GM18868 (cell line): Measurements from ENCODE around the gene PPP2R2B.
"Not testable (repeated sequence)": the region's sequence is repeated elsewhere in the genome, so short reads cannot be mapped to it uniquely, and the experiment has no call there.

ENCODE experiments used
- ATAC-seq: cut with Tn5 transposase; IDR thresholded peaks from one replicate; pipeline ENCODE4 v1.9.1; 2021; ENCODE audit warnings: mild to moderate bottlenecking, moderate library complexity; ENCODE audit not compliant: unreplicated experiment

The PPP2R2B gene

GRCh38 chr5:146623666-146624065 is 254.9 kb downstream of the PPP2R2B start:
- ATAC-seq = no peak

DNA sequence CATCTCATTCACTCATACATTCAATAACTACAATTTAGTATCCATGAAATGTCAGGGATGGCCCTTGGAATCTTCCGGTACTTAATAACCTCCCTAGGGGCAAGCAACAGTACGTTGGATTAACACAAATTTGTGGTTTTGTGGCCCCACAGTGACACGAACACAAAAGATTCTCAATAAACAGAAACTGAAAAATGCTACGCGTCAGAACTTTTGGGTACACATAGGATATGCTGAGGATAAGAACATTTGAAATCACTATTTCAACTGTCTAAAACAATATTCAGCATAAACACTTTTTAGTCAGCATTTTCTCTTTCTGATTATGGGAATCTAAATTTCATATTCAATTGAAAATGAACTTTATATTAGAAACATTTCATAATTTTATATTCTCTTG is 255.5 kb downstream of the PPP2R2B start:
- no peak for ATAC-seq

- ATAC-seq = no peak
Observed at GRCh38 chr5:146622391-146622790, 256.2 kb downstream of the PPP2R2B start.

DNA sequence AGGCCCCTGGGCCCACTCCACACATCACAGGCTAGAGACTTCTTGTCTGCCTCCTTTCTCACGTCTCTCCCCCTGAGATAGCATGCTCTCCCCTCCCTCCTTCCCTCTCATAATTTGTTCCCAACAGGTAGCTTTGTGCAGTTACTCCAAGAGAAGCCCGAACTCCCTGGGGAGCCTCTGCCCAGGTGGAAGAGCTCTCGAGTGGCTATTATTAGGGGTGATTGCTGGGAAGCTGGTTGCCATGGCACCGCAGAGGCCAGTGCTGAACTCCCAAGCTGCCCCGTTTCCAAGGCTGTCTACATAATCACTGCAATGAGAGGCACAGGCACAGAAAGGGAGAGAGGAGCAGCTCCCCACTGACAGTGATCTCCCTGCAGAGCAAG is 257.9 kb downstream of the PPP2R2B start:
- ATAC-seq = no peak

GRCh38 chr5:146620031-146620668 is 258.4 kb downstream of the PPP2R2B start:
- ATAC-seq = no peak

DNA sequence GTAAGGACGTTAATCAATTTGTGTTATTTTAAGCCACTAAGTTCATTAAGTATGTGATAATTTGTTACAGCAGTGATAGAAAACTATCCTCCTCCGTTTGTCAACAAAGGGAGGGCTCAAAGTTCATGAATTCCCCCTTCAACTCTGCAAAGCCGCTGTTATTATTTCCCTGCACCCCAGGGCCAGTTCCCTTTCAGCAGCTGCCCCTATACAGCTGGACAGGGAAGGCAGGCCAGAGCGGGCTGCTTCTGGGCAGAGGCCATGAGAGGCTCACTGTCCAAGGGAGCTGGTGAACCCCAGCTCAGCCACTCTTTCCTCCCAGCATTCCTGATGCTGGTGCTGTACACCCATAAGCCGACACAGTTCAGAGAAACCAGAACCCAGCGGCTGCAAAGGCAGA is 260.1 kb downstream of the PPP2R2B start:
- ATAC-seq = no peak

DNA sequence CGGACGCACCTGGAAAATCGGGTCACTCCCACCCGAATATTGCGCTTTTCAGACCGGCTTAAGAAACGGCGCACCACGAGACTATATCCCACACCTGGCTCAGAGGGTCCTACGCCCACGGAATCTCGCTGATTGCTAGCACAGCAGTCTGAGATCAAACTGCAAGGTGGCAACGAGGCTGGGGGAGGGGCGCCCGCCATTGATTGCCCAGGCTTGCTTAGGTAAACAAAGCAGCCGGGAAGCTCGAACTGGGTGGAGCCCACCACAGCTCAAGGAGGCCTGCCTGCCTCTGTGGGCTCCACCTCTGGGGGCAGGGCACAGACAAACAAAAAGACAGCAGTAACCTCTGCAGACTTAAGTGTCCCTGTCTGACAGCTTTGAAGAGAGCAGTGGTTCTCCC is 268.8 kb downstream of the PPP2R2B start:
- not testable (repeated sequence) for ATAC-seq

DNA sequence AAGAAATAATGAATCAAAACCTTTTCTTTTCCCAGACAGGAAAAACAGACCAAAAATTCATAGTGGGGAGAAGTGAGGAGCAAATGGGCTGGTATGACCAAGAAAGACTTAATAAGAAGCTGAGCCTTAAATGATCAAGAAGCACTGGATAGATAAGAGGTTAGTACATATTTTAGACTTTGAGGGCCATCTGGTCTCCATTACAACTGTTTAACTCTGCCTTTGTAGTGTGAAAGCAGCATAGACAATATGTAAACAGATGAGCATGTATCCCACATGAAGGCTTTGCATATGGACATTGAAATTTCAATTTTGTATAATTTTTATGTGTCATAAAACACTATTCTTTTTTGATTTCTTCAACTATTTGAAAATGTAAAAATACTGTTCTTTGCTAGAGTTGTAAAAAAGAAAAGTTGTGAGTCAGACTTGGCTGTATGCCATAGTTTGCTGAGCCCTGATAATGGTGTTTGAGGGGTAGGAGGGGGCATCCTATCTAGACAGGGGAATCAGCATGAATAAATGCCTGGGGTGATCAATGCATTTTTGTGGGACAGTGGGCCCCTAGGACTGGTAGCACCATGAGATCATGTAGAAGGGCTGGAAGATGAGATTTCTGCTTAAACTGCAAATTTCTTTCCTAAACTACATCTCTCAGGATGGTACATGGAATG is 270.8 kb downstream of the PPP2R2B start:
- ATAC-seq = no peak

DNA sequence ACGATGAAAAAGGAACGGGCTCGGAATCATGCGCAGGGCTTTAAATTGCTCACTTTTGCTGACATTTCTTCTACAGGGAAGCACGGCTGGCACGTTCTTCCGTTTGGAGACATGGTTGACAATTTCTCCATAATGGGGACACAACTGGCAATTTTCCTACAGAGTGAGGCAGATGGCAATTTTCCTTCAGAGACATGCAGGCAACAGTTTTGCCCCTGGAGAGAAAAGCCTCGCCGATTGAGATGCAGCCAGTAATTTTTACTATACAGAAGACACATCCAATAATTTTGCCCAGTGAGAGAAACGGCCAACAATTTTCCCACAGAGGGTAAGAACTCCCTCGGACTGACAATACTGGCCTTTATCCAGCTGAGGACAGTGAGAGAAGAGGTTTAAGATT is 271.7 kb downstream of the PPP2R2B start:
- no peak for ATAC-seq

GRCh38 chr5:146600376-146600775 is 278.2 kb downstream of the PPP2R2B start:
- ATAC-seq = no peak

- ATAC-seq = no peak
Observed at GRCh38 chr5:146599261-146599660, 279.3 kb downstream of the PPP2R2B start.

DNA sequence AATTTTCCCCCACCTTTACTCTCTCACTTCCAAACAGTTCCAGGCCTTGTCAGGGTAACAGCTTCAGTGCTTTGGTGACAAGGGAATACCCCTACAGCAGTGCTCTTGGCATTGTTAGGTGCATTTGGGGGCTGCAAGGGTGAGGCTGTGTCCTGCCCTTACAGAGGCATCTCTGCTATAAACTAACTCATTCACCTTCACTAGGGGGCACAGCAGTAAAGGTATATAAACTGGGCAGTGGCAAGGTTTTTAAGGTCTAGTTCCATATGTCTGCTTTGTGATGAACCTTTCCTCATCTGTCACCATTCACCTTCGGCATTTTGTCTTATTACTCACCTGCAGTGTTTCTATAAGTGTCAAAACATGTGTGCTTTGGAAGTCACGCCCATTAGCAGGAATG is 283.5 kb downstream of the PPP2R2B start:
- no peak for ATAC-seq

DNA sequence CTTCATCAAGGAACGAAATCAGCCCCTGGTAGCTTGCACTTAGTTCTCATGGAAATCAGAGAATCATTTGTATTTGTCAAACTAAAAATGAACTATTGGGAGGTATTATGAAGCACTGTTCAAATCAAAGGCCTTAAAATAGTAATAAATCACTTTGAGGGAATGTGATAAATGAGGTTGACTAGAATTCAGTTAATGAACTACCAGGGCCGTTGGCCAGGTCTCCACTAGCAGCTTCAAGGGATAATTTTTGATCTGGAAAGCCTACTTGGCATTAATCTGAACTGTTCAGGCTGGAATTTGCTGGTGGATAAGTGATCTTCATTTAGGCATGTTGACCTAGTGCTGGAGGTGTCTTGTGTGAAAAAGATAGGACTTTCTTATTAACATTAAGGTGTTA is 286.2 kb downstream of the PPP2R2B start:
- ATAC-seq = no peak

DNA sequence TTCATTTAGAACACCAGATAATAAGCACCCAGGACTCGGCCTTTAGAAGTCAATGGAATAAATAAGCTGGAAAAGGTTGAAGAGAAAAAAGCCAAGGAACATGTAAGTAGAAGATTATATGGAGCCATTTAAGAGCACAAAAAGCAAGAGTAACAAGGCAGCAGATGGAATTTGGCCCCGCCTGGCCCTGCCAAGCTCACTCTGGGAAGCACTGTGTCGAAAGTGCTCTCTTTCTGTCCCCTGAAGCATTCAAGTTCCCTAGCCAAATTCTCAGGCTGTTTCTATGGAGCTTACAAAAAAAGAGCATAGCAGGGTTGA is 289.6 kb downstream of the PPP2R2B start:
- ATAC-seq = no peak

DNA sequence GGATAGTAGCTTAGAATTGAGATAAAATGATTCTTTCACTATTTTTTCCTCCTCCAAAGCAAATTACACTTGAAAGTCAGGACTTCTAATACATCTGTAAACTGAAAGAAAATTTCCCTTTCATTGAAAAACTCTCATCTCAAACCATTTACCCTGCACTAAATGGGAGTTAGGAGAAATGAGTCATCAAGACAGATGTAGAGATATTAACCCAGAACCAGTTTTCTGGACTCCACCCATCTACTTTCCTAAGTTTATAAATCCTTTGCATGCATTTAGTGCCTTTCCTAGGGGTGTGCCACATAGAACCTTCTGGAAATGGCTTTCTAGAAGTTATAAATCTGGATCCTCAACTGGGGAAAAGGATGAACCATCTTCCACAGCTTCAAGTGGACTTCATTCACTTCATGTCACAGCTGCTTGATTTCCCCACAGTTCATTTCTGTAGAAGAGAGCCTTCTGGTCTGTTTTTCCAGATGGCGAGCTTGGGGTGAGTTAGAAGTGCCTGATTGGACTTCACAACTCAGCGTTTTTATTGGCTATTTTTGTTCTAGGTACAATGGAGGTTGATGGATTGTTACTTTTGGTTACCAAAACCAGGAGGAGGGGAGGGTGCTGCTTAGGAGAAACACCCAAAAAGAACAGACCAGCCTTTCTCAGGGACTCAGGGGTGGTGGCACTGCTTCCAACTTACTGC is 290.1 kb downstream of the PPP2R2B start:
- no peak for ATAC-seq

GRCh38 chr5:146586752-146587151 is 291.8 kb downstream of the PPP2R2B start:
- no peak for ATAC-seq

- no peak for ATAC-seq
Observed at GRCh38 chr5:146584750-146585149, 293.8 kb downstream of the PPP2R2B start.

DNA sequence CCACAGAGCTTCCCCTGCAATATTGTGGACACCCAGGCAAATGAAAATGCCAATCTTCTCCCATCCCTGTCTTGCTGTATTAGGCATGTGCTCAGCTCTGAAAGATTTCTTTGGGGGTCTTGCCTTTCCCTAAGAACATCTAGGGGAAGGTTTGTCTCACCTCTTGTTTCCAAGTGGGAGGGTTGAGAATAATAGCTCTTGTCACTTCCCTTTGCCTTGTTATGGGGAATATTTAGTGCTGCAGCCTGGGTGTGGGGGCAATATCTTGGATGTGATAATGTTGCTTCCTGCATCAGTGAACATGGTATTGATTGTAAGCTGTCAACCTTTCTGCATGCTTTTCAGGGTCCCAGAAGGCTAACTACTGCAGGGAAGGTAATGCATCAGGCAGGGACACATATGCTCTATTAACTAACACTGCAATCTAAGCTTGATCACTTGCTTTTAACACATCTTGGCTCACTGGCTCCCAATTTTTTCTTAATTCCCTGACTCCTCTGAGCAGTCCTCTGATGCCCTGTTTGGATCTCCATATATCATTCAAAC is 296.4 kb downstream of the PPP2R2B start:
- no peak for ATAC-seq

DNA sequence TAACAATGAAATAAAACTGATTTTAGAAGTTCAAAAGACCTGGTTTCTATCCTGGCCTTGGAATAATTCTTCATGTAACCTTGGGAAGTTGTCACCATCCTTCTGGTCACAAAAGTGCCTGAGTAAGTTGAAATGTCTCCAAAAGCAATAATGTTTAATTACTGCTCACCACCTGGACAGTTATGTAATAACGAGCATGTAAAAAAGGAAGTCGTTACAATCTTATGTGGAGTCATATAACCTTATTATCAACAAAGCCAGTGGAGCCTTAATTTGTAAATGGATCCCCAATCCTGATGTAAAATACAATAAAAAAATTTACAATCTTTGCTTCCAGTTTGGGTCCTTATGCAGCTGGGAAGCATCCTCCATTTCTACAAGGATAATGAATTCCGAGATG is 298.3 kb downstream of the PPP2R2B start:
- no peak for ATAC-seq

DNA sequence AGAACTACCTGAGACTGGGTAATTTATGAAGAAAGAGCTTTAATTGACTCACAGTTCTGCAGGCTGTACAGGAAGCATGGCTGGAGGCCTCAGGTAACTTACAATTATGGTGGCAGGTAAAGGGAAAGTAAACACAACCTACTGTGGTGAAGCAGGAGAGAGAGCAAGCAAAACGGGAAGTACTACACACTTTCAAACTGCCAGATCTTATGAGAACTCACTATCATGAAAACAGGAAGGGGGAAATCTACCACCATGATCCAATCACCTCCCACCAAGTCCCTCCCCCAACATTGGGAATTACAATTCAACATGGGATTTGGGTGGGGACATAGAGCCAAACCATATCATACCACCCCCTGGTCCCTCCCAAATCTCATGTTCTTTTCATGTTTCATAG is 303.8 kb downstream of the PPP2R2B start:
- ATAC-seq = no peak

GRCh38 chr5:146568161-146568560 is 310.4 kb downstream of the PPP2R2B start:
- ATAC-seq = no peak

DNA sequence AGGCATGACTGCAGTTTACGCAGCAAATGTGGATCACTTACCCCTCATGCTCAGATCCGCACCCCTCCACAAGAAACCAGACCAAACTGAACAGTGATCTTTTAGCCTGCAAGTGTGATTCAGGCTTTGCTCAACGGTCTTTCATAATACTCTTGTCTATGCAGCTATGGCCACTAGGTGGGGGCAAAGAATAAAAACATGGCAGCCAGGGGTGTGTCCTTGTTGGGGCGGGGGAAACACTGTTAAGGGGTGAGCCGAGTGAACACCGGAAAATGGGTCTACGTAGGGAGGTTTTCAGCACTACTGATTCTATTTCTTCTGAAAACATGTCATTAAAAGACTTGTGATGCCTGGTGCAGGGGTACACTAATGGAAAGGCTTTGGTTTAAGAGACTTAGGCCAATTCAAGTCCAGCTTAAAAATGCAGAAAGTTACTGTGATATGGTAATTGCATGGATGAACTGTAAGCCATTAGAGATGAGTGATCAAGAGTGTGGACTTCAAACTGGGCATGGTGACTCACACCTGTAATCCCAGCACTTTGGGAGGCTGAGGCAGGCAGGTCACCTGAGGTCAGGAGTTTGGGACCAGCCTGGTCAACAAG is 312.7 kb downstream of the PPP2R2B start:
- peak; percentile 98 for ATAC-seq
